NT2/D1 (cell line): Measurements from ENCODE around the gene DDX54.

Source experiments
- YY1 ChIP-seq: IDR thresholded peaks from 2 replicates; pipeline ENCODE4 v1.6.1; 2011; ENCODE audit not compliant: insufficient read length, insufficient read depth
- ZNF274 ChIP-seq: IDR thresholded peaks from 2 replicates; pipeline ENCODE4 v1.6.1; 2011; ENCODE audit warnings: mild to moderate bottlenecking, low read depth, low read length

- TF ChIP-seq ZNF274 (no peak), YY1 (no peak)
Observed at GRCh38 chr12:113181975-113182374, 3.3 kb downstream of the DDX54 start.
